GM18909 (cell line): Measurements from ENCODE around the gene ENDOD1.

Experiments used
- ATAC-seq: cut with Tn5 transposase; IDR thresholded peaks from one replicate; pipeline ENCODE4 v1.9.1; 2021; ENCODE audit warnings: mild to moderate bottlenecking; ENCODE audit not compliant: unreplicated experiment, poor library complexity

Gene ENDOD1

GRCh38 chr11:95137299-95137698 lies 47.7 kb downstream of the ENDOD1 start:
- ATAC-seq = no peak

- peak; percentile 89 for ATAC-seq
Measured at GRCh38 chr11:95138448-95138847, 48.8 kb downstream of the ENDOD1 start.

- no peak for ATAC-seq
Measured at GRCh38 chr11:95140397-95141033, 50.9 kb downstream of the ENDOD1 start.

- no peak for ATAC-seq
Measured at GRCh38 chr11:95142431-95142830, 52.8 kb downstream of the ENDOD1 start.

- ATAC-seq = no peak
Measured at GRCh38 chr11:95143106-95143681, 53.5 kb downstream of the ENDOD1 start.

- no peak for ATAC-seq
Measured at GRCh38 chr11:95144313-95145235, 54.9 kb downstream of the ENDOD1 start.

GRCh38 chr11:95145430-95146060 lies 55.9 kb downstream of the ENDOD1 start:
- ATAC-seq = no peak

- ATAC-seq = no peak
Measured at GRCh38 chr11:95147364-95147905, 57.8 kb downstream of the ENDOD1 start.

GRCh38 chr11:95148406-95148805 lies 58.8 kb downstream of the ENDOD1 start:
- no peak for ATAC-seq

- no peak for ATAC-seq
Measured at GRCh38 chr11:95148938-95149337, 59.3 kb downstream of the ENDOD1 start.

- no peak for ATAC-seq
Measured at GRCh38 chr11:95149651-95150364, 60.2 kb downstream of the ENDOD1 start.

- ATAC-seq = peak; percentile 88
Measured at GRCh38 chr11:95150956-95151684, 61.5 kb downstream of the ENDOD1 start.

GRCh38 chr11:95152876-95153856 lies 63.5 kb downstream of the ENDOD1 start:
- no peak for ATAC-seq

- ATAC-seq = no peak
Measured at GRCh38 chr11:95153857-95154246, 64.2 kb downstream of the ENDOD1 start.

- no peak for ATAC-seq
Measured at GRCh38 chr11:95154514-95154913, 64.9 kb downstream of the ENDOD1 start.

GRCh38 chr11:95155385-95155784 lies 65.7 kb downstream of the ENDOD1 start:
- ATAC-seq = no peak

- no peak for ATAC-seq
Measured at GRCh38 chr11:95156133-95156721, 66.6 kb downstream of the ENDOD1 start.
